ENCODE results near the gene G6PC1.

The G6PC1 gene

DNA sequence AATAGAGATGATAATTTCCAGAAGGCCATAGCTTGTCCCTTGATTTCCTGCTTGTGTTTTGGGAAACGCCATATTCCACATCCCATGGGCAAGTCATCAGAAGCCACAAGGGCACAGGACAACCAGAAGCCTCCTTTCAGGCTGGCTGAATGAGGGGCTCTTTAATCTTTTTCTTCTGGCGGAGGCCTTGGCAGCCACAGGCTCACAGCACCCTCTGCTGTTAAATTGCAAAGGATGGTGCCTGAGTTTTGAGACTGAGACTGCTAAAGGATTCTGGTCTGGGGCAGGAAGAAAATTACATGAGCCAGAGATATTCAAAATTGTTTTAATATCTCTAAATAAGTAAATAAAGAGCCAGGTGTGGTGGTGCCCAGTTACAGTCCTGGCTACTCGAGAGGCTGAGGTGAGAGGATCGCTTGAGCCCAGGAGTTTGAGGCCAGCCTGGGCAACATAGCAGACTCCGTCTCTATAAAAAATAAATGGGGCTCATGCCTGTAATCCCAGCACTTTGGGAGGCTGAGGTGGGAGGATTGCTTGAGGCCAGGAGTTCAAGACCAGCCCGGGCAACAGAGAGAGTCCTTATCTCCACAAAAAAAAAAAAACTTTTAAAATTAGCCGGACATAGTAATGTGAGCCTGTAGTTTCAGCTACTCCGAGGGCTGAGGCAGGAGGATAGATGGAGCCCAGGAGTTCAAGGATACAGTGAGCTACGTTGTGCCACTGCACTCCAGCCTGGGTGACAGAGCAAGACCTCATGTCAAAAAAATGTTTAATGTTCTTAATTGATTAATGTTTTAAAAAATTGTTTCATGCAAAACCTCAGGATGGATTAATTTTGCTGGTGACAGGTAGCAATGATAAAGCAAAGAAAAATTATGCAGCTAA lies 37.4 kb downstream of the G6PC1 start:
- peak; percentile 76 for DNase-seq (ENCODE audit: low spot score)

DNA sequence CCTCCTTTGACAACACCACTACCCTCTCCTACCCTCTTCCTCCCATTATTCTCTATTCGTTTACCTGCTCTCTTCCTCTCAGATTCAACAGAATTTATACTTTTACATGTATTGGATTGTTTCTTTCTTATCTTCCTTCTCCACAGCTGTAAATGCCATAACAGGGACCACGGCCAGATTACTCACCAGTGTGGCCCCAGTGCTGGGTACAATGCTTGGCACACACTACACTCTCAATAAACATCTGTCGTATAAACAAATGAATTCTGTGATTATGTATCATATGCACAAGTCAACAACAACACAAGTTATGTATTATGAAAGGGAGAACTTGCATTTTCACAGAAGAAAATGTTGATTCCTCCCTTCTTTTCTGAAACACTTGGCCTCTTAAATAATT lies 43.6 kb downstream of the G6PC1 start:
- DNase-seq (ENCODE audit: low spot score): no peak

DNA sequence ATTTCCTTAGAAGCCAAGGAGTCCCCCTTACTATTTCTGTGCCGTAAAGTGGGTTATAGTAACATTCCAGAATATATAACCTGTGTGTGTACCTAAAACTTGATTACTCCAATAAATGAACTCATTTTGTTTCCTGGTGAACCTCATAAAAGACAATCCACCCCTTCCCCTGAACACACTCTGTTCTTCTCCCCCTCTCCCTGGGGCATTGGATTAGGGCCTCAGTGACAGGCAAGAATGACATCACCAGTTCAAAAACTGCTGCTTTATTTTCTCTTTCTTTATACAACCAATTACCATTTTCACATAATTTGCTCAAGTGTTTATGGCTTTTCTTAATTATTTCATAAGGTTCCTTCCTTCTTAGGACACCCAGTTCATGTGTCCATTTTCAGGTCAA lies 46.2 kb downstream of the G6PC1 start:
- no peak for DNase-seq (ENCODE audit: low spot score)

DNA sequence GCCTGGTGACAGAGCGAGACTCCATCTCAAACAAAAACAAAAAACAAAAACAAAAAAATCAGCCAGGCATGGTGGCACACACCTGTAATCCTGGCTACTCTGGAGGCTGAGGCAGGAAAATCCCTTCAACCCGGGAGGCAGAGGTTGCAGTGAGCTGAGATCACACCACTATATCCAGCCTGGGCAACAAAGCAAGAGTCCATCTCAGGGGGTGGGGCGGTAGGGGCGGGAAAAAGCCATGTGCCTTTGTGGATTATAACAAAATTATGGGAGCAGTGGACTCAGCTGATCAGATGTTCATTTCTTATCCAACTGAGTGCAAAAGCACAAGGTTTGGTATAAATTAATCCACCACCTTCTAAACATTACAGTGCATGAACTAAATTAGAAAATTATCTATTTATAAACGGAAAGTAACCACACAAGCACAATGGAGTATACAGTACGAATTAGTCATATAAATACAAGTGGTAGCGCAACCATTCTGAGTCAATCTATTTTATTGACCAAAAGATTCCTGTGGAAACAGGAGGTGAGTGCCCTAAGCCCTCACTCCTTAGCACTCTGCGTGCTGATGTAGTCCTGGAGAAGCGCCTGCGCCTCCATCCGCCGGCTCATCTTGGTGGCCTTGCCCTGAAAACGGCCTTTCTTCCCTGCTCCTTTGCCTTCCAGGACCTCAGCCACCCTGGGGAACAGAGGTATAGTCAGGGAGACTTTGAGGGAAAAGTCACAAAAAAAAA lies 49.6 kb downstream of the G6PC1 start:
- no peak for DNase-seq (ENCODE audit: low spot score)
